ENCODE data around the gene SERPINF2.
"Not testable (repeated sequence)": the region's sequence is repeated elsewhere in the genome, so short reads cannot be mapped to it uniquely, and the experiment has no call there.

SERPINF2 gene

DNA sequence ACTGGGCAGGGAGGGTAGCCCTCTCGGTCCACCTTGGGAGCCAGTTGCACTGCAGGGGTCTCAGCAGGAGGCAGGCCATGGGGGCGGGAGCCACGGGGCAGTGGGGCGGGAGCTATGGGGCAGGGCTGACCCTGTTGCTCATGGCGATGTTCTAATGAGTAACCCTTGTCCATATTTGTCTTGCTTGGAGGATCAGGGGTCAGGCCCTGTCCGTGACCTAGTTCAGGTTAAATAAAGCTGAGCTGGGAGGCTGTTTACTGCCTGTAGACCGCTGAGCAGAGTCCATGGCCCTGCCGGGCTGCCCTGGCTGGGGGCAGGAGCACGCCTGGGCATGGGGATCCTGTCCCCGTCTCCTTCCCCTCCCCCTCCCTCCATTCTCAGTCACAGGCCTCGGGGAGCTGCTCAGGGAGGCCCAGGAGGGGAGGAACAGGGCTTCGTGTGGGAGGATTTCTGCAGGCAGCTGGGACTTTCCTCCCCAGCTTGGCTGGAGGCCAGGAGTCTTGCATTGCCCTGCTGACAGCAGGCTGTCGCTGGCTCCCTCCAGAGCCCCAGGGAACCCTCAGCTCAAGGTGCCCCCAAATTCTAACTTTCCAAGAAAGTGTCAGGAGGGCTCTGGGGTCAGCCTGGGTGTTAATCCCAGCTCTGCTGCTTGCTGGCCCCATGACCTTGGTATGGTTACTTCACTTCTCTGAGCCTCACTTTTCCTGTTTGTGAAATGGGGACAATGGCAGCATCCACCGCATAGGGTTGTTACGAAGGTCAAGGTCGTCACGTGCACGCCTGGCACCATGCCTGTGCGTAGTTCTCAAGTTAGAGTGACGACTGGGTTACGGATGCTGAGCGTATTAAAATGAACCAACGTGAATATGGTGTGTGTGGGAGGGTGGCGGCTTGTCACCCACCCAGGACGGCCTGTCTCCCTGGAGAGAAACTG, 6.1 kb upstream of the SERPINF2 start:
- no peak for DNase-seq

DNA sequence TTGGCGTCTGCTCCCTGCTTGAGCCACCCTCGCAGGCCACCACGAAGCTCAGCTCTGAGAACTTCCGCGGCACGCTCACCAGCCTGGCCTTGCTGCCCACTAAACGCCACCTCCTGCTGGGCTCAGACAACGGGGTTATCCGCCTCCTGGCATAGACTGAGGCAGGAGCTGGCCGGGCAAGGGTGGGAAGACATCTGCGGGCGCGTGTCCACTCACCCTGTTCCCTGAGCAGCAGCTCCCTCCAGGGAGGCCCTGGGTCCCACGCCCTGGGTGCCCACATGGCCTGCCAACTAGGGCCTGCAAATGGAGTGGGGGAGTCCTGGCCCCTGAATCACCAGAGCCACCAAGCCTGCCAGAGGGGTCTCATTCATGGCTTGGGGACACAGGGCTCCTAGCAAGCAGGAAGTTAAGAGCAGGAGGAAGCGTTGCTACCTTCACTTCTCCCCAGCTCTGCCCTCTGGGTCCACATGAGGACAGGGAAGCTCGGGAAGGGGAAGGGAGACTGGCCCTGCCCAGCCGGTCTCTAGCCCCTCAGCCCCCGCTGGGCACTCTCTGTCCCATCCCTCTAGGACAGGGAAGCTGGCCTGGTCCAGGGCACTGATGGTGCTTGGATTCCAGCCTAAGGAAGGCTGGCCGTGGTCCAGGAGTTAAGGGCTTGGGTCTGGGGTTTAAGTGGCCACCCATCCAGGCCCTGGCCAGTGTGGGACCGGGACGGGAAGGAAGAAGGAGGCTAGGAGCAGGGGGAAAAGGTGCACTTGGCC, 5.0 kb upstream of the SERPINF2 start:
- DNase-seq, result no peak

DNA sequence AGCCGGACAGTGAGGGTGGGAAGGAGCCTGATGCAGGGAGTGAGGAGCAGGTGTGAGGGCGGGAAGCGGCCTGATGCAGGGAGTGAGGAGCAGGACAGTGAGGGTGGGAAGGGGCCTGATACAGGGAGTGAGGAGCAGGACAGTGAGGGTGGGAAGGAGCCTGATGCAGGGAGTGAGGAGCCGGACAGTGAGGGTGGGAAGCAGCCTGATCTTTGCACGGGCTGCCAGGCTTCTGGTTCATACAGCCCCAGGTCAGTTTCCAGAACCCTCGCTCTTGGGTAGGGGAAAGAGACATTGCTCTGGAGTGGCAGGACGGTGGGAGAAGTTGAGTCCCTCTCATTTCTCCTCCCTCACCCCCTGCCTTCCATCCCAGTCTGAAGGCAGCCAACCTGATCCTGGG, 772 bp upstream of the SERPINF2 start:
- not testable (repeated sequence) for DNase-seq

DNA sequence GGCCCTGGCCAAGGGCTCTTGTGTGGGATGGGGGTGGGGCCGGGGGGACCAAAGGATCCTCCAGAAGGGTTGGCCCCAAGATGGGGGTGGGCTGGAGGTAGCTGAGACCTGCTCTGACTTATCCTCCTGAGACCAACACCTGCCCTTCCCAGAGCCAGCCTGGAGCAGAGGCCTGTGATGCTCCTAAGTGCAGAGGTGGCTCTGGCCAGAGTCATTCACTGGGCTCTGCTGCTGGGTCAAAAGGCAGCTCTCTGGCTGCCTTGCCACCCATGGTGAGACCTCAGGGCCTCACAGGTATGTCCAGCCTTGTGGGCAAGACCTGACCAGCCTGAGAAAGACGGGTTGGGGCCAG, 393 bp downstream of the SERPINF2 start:
- DNase-seq, result no peak

DNA sequence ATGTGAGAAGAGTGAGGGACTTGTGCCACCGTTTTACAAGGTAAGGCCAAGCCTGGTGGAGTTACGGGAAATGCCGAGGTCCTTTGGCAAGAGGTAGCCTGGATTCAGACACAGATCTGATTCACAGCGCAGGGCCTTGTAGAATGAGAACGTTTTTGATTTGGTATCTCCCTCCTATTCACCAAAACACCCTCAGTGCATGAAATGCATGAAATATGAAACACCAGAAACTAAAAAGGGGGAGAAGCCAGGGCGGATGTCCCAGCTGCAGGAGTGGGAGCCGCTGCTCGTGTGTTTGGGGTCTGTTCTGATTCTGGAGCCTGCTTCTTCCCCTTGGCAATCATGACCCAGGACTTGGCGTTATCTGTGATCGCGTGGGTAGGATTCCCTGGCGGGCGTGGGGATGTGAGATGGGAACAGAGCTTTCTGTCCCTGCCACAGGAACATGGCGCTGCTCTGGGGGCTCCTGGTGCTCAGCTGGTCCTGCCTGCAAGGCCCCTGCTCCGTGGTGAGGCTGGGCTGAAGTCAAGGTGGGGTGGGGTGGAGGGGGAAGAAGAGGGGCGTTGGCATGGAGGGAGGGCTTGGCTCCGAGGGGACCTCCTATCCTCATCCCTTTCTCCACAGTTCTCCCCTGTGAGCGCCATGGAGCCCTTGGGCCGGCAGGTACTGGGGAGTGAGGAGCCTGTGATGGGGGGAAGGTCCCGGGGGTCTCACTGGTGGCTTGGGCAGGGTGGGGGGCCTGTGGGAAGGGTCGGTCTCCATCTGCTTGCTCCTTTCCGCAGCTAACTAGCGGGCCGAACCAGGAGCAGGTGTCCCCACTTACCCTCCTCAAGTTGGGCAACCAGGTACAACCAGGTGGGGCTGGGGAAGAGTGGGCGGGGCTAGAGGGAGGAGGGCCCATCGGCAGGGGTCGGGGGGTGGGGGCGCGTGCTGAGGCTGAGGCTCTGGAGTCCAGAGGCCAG, 2.2 kb downstream of the SERPINF2 start:
- no peak for DNase-seq

DNA sequence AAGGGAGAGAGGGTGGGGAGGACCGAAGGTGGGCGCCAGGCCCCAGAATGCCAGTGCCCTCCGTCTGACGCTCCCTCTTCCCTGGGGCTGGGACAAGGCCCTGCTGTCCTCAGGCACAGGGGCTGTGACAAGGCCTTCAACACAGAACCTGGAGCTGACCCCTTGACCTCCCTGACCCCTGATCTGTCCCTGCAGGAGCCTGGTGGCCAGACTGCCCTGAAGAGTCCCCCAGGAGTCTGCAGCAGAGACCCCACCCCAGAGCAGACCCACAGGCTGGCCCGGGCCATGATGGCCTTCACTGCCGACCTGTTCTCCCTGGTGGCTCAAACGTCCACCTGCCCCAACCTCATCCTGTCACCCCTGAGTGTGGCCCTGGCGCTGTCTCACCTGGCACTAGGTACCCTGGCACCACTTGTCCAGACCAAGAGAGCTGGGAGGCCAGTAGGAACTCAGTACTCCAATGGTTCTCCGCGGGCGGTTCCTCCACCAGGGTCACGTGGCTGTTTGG, 2.9 kb downstream of the SERPINF2 start:
- DNase-seq, result no peak

DNA sequence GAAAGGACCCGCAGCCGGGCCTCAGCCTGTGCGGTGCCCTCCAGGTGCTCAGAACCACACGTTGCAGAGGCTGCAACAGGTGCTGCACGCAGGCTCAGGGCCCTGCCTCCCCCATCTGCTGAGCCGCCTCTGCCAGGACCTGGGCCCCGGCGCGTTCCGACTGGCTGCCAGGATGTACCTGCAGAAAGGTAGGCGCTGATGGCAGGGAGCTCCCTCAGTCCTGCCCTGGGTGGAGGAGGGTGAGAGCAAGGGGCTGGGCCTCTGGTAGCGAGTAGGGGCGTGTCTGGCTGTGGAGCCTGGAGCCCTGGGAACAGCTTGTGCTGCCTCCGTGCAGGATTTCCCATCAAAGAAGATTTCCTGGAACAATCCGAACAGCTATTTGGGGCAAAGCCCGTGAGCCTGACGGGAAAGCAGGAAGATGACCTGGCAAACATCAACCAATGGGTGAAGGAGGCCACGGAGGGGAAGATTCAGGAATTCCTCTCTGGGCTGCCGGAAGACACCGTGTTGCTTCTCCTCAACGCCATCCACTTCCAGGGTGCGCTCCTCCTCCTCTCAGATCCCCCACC, 4.4 kb downstream of the SERPINF2 start:
- DNase-seq, result no peak

DNA sequence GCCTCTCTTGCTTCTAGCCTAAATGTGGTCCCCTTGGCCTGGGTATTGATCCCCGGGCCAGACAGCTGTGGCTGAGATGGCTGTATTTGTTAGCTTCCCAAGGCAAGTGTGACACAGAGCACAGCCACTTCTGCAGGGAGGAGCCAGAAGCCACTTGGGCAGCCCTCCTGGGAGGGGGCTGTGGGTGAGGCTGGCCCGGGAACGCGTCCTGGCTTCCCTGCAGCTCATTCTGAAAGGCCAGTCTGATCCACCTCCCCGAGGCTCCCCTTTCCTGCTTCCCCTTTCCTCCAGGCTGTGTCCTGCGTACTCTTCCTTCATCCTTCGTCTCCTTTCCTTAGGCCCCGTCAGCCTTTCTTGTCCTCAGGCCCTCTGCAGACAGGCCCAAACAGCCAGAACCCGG, 8.0 kb downstream of the SERPINF2 start:
- no peak for DNase-seq

DNA sequence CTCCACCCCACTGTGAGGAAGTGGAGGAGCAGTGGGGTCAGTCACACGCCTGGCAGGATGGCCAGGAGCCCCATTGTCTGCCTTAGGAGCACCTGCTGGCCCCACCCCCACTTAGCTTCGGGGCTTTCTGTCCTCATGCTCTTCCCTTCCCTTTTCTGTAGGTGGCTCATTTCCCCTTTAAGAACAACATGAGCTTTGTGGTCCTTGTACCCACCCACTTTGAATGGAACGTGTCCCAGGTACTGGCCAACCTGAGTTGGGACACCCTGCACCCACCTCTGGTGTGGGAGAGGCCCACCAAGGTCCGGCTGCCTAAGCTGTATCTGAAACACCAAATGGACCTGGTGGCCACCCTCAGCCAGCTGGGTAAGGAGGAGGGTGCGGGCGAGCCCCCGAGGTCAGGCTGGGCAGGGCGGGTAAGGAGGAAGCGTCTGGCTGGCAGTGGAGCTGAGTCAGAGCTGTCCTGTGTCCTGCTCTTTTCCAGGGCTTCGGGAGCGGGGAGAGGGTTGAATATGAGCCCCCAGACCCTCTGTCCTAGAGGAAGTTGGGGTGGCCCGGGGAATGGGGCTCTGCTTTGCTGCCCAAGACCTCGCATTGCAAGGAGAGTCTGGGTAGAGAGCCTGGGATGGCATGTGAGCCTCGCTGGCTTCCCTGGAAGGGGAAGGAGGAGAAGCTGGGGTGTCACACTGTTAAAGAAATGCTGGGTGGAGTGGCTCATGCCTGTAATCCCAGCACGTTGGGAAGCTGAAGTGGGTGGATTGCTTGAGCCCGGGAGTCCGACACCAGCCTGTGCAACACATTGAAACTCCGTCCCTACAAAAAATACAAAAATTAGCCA, 10.0 kb downstream of the SERPINF2 start:
- no peak for DNase-seq

DNA sequence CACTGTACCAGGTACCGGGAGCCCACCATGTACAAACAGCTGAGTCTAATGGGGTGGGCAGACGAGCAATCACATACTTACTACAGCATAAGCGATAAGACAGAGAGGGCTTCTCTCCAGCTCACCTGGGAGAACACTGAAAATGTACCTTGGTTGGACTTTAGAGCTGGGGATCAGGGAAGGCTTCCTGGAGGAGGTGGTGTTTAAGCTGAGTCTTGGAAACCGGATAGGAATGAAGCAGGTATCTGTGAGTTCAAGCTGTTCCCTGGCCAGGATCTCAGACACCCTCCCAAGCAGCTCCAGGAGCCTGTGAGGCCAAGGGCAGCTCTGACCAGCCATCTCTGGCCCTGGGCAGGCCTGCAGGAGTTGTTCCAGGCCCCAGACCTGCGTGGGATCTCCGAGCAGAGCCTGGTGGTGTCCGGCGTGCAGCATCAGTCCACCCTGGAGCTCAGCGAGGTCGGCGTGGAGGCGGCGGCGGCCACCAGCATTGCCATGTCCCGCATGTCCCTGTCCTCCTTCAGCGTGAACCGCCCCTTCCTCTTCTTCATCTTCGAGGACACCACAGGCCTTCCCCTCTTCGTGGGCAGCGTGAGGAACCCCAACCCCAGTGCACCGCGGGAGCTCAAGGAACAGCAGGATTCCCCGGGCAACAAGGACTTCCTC, 11.2 kb downstream of the SERPINF2 start:
- DNase-seq, result no peak

DNA sequence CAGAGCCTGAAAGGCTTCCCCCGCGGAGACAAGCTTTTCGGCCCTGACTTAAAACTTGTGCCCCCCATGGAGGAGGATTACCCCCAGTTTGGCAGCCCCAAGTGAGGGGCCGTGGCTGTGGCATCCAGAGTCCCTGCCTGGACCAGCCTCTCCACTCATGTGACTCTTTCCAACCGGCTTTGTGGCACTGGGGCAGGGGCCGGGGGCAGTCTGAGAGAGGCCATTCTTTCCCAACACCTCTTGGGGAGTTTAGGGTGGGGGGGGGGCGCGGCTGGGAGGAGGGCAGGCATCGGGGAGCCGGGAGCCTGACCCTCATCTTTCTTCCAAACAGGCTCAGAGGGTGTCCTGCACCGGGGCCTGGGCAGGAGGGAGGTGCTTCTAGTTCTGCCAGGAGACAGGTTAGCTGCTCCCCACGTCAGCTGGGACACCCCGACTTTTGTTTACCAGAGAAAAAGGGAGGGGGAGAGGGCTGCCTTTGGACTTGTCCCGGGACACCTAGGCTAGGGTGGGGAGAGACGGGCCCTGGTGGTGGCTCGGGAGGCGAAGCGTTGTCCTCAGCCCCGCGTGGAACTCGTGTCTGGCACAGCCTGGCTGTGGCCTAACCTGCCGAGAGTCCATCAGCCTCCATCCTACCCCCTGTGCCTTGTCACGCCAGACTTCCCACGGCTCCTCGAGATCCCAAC, 11.9 kb downstream of the SERPINF2 start:
- no peak for DNase-seq

DNA sequence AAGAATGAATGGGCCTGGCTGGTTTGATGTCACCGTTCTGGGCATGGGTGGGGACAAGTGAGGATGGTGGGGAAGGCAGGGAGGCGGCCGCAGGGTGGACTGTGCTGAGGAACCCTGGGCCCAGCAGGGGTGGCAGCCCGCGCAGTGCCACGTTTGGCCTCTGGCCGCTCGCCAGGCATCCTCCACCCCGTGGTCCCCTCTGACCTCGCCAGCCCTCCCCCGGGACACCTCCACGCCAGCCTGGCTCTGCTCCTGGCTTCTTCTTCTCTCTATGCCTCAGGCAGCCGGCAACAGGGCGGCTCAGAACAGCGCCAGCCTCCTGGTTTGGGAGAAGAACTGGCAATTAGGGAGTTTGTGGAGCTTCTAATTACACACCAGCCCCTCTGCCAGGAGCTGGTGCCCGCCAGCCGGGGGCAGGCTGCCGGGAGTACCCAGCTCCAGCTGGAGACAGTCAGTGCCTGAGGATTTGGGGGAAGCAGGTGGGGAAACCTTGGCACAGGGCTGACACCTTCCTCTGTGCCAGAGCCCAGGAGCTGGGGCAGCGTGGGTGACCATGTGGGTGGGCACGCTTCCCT, 12.7 kb downstream of the SERPINF2 start:
- DNase-seq, result no peak

DNA sequence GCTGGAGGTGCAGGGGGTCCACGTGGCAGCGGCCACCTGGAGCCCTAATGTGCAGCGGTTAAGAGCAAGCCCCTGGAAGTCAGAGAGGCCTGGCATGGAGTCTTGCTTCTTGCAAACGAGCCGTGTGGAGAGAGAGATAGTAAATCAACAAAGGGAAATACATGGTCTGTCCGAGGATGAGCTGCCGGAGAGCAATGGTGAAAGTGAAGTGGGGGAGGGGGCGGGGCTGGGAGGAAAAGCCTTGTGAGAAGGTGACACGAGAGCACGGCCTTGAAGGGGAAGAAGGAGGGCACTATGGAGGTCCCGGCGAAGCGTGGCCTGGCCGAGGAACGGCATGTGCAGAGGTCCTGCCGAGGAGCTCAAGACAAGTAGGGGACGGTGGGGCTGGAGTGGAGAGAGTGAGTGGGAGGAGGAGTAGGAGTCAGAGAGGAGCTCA, 13.2 kb downstream of the SERPINF2 start:
- DNase-seq, result no peak

DNA sequence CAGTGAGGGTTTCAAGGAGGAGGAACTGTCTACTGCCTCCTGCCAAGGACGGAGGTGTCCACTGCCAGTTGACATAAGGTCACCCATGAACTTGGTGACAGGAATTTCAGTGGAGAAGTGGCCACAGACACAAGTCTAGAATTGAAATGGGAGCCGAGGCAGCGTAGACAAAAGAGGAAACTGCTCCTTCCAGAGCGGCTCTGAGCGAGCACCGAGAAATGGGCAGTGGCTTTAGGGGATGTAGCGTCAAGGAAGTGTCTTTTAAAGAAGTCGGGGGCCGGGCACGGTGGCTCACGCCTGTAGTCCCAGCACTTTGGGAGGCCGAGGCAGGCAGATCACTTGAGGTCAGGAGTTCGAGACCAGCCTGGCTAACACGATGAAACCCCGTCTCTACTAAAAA, 16.1 kb downstream of the SERPINF2 start:
- no peak for DNase-seq

DNA sequence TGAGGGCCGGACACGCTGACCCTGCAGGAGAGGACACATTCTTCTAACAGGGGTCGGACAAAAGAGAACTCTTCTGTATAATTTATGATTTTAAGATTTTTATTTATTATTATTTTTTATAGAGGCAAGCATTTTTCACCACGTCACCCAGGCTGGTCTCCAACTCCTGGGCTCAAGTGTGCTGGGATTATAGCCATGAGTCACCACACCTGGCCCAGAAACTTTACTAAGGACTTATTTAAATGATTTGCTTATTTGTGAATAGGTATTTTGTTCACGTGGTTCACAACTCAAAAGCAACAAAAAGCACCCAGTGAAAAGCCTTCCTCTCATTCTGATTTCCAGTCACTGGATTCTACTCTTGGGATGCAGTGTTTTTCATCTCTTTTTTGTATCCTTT, 16.9 kb downstream of the SERPINF2 start:
- no peak for DNase-seq

DNA sequence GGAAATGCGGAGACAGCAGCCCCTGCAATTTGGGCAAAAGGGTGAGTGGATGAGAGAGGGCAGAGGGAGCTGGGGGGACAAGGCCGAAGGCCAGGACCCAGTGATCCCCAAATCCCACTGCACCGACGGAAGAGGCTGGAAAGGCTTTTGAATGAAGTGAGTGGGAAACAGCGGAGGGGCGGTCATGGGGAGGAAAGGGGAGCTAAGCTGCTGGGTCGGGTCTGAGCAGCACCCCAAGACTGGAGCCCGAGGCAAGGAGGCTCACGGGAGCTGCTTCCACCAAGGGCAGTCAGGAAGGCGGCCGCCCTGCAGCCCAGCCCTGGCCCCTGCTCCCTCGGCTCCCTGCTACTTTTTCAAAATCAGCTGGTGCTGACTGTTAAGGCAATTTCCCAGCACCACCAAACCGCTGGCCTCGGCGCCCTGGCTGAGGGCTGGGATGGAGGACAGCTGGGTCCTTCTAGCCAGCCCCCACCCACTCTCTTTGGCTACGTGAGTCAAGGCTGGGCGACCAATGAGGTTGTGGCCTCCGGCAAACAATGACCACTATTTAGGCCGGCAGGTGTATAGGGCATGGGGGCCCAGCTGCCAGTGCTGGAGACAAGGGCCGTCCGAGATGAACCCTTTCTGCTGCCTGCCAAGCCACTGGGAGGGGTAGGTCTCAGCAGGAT, 19.7 kb downstream of the SERPINF2 start:
- DNase-seq, result no peak

DNA sequence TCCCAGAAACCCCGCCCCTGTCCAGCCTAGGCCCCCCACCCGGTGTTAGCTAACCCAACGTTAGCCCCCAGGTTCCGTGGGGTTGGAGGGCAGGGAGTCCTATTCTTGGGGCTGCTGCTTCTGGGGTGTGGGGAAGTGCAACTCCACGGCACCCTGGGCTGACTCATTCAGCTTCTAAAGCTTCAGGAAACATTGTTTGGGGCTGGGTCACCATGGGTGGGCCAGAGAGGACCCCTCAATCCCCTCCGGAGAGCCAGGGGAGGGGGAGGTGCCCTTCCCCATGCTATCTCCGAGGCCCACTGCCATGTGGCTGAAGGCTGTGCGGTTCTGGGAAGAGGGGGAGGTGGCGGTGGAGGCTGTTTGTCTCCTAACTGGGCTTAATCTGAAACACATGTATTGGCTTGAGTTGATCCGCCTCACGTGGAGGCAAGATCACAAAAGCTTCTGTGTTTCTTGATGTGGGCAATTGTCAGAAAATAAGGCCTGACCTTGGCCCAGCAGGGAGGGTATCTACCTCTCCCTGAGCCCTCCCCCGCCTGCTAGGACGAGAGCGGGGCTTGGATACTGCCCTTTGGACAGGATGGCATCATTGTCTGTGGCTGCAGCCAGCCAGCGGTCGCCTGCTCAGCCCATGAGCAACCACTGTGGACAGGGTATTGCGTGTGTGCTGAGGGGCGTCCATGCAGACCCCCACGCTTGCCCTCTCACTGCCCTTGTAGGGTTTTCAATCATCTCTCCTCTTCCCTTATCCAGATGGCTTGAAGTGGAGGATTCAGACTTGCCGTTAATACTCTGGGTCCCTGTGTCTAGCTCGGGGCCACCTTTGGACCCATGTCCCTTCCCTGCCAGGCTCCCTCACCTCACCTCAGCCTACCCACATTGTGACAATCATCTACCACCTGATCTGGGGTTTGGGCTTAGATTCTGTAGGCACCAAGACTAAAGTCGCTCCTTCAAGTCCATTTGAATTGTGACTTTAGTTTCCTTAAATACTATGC, 20.5 kb downstream of the SERPINF2 start:
- no peak for DNase-seq

DNA sequence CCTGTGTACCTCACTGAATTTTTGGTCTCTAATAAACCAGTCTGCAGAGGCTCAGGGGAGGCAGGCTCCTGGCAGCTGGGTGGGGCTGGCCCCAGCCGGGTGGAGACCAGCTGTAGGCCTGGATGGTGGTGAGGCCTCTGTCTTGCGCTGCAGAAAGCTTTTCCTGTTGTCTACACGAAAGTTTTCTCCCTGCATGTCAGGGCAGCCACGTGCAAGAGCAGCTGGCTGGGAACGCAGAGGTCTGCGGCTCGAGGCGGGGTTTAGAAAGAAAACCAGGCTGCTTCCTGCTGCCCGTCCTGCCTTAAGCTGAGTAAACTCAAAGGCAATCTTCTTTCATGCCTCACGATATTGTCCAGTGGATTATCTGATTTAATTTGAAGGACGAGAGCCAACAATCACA, 21.6 kb downstream of the SERPINF2 start:
- peak; percentile 12 for DNase-seq

Data from T-helper 9 cell (primary cell).